Epithelial cell of esophagus (primary cell): ENCODE measurements around the gene ZDHHC9.

Experiments used
- DNase-seq: peaks from one replicate; pipeline ENCODE4 v3.0.0; 2010; ENCODE audit warnings: low read depth
- H3K4me3 ChIP-seq: 2 replicates; pipeline ENCODE4 v1.5.1; 2011; ENCODE audit warnings: mild to moderate bottlenecking, low read length, control low read depth
- CTCF ChIP-seq: IDR thresholded peaks from 2 replicates; pipeline ENCODE4 v1.5.1; 2011; ENCODE audit warnings: low read depth, mild to moderate bottlenecking, low read length, control low read depth, inconsistent platforms; ENCODE audit not compliant: insufficient read depth; ENCODE audit errors: missing control alignments

ZDHHC9 gene

GRCh38 chrX:129755779-129756650 lies 87.7 kb downstream of the ZDHHC9 start:
- no peak for TF ChIP-seq CTCF
- no peak for DNase-seq
- no peak overlapping the region for H3K4me3 ChIP-seq

GRCh38 chrX:129754056-129755024 lies 89.3 kb downstream of the ZDHHC9 start:
- H3K4me3 ChIP-seq: no peak overlapping the region
- TF ChIP-seq CTCF: peak; percentile 26
- DNase-seq: no peak
